Measurements from ENCODE around the gene KLF2.
"Not testable (repeated sequence)": the region's sequence is repeated elsewhere in the genome, so short reads cannot be mapped to it uniquely, and the experiment has no call there.

Gene KLF2

DNA sequence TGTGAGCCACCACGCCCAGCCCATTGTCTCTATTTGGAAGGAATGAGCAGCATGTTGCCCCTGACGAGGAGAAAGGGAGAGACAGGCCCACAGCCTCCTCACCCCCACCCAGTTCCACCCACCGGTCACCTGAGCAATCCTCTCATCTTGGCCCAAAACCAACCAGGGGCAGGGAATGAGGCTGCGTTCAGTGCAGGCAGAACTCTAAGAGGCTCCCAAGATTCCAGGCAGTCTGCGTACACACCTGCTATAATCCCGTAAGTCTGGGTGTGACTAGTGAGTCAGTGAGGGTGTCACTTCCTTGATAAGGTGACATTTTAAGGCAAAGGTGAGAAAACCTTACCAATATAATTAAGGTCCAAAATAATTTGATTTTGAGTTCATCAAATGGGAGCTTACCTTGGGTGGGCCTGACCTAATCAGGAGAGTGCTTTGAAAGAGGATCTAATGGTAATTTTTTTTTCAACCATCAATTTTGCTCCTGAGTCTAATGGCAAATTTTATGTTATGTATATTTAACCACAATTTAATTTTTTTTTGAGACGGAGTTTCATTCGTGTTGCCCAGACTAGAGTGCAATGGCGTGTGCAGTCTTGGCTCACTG, 26.9 kb upstream of the KLF2 start:
- no peak overlapping the region for H3K4me3 ChIP-seq (ENCODE audit: low read depth, low read length)
- no peak for DNase-seq (ENCODE audit: low read depth)
- TF ChIP-seq CTCF (IDR thresholded peaks at IDR 0.05; ENCODE audit: insufficient read depth, low read depth, low read length, missing control alignments): no peak

GRCh38 chr19:16298334-16298733, 26.3 kb upstream of the KLF2 start:
- DNase-seq (ENCODE audit: low read depth): no peak
- TF ChIP-seq CTCF (IDR thresholded peaks at IDR 0.05; ENCODE audit: insufficient read depth, low read depth, low read length, missing control alignments): no peak
- no peak overlapping the region for H3K4me3 ChIP-seq (ENCODE audit: low read depth, low read length)

DNA sequence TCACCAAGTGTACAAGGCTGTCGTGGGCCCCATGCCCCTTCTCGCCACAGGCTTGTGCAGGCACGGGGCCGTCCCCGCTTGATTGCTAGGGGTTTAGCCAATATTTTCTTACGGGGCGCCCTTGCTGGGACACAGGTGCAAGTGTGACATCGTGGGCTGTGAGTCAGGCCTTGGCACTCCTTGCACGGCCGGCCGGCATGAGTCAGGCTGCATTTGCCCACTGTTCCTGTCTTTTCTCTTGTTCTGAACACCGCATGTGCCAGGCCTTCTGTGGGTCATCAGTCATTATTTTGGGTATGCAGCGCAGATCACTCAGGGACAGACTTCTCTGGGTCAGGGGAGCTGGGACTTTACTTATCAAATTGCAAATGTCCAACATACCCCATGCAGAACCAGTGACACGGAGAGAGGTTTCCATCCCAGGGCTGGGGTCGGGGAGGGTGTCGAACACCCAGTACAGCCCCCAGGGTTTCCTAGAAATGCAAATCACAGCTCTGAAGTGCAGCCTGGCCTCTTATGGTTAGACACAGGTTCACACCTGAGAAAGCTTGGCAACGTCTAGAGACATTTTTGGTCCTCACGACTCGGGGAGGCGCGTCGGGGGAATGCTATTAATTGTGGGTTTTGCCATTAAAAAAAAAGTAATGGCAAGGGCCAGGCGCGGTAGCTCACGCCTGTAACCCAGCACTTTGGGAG, 22.5 kb upstream of the KLF2 start:
- no peak for TF ChIP-seq CTCF (IDR thresholded peaks at IDR 0.05; ENCODE audit: insufficient read depth, low read depth, low read length, missing control alignments)
- no peak overlapping the region for H3K4me3 ChIP-seq (ENCODE audit: low read depth, low read length)
- DNase-seq (ENCODE audit: low read depth): peak; percentile 18

DNA sequence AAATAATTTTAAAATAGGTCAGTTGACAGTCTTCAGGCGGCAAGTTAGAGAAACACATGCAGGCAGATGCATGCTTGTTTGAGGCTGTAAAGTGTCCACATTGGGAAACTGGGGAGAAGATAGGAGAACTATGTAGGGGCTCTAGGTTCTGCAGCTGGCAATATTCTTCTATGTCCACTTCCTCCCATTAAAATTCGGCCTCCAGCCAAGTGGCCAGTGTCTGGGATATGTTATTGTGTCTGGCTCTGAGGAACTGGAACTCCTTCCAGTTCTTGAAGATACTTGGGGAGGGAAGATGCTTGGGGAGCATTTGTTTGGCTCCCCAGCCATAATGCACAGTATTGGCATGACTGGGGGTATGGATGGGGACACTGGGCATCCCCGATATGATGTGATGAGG, 20.9 kb upstream of the KLF2 start:
- no peak for DNase-seq (ENCODE audit: low read depth)
- TF ChIP-seq CTCF (IDR thresholded peaks at IDR 0.05; ENCODE audit: insufficient read depth, low read depth, low read length, missing control alignments): no peak

DNA sequence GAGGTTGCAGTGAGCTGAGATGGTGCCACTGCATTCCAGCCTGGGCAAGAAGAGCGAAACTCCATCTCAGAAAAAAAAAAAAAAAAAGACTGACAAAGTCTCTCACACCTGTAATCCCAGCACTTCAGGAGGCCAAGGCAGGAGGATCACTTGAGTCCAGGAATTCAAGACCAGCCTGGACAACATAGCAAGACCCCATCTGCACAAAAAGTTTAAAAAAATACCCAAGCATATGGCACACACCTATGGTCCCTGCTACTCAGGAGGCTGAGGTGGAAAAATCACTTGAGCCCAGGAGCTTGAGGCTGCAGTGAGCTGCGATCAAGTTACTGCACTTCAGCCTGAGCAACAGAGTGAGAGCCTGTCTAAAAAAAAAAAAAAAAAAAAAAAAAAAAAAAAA, 20.1 kb upstream of the KLF2 start:
- H3K4me3 ChIP-seq (ENCODE audit: low read depth, low read length); DNase-seq (ENCODE audit: low read depth): not testable (repeated sequence)

More for the DNA sequence above, 20.9 kb upstream of the KLF2 start:
- H3K4me3 ChIP-seq (ENCODE audit: low read depth, low read length): no peak overlapping the region

DNA sequence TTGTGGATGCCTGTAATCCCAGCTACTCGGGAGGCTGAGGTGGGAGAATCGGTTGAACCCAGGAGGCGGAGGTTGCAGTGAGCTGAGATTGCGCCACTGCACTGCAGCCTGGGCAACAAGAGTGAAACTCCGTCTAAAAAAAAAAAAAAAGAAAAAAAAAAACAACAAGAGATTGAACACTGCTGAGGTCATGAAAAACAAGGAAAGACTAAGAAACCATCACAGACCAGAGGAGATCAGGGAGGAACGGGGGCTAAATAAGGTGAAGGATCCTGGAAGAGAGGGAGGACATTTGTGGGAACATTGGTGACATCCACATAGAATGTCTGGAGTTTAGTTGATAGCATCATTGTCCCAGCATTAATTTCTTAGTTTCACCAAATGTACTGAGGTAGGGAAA, 19.6 kb upstream of the KLF2 start:
- not testable (repeated sequence) for H3K4me3 ChIP-seq (ENCODE audit: low read depth, low read length); DNase-seq (ENCODE audit: low read depth)

GRCh38 chr19:16306728-16307402, 17.8 kb upstream of the KLF2 start:
- H3K4me3 ChIP-seq (ENCODE audit: low read depth, low read length): no peak overlapping the region
- no peak for TF ChIP-seq CTCF (IDR thresholded peaks at IDR 0.05; ENCODE audit: insufficient read depth, low read depth, low read length, missing control alignments)
- DNase-seq (ENCODE audit: low read depth): no peak

- DNase-seq (ENCODE audit: low read depth): no peak
- TF ChIP-seq CTCF (IDR thresholded peaks at IDR 0.05; ENCODE audit: insufficient read depth, low read depth, low read length, missing control alignments): no peak
- no peak overlapping the region for H3K4me3 ChIP-seq (ENCODE audit: low read depth, low read length)
Observed at GRCh38 chr19:16308081-16308480, 16.5 kb upstream of the KLF2 start.
